ENCODE measurements around the gene CSF3.

The CSF3 gene

DNA sequence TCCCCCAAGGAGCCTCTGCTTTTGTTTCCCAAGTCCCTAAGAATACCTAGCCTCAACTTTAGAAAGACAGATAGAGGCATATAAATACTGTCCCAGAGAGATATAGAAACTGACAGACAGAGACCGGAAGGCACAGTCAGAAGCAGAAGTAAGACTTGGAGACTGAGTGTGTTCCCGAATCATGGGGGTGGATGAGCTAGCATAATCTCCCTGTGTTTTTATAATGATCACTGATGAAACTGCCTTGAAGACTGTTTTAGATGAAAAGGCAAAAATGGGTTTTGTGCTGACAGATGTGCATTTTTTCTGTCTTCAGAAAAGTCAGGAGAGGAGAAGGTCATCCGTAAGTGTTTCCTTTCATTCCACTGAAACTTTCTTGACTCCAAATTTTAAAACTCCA lies 43.0 kb upstream of the CSF3 start:
- no peak for DNase-seq (ENCODE audit: low read depth)
- no peak overlapping the region for H3K4me3 ChIP-seq (ENCODE audit: low read length)
- TF ChIP-seq, protein P1, sequence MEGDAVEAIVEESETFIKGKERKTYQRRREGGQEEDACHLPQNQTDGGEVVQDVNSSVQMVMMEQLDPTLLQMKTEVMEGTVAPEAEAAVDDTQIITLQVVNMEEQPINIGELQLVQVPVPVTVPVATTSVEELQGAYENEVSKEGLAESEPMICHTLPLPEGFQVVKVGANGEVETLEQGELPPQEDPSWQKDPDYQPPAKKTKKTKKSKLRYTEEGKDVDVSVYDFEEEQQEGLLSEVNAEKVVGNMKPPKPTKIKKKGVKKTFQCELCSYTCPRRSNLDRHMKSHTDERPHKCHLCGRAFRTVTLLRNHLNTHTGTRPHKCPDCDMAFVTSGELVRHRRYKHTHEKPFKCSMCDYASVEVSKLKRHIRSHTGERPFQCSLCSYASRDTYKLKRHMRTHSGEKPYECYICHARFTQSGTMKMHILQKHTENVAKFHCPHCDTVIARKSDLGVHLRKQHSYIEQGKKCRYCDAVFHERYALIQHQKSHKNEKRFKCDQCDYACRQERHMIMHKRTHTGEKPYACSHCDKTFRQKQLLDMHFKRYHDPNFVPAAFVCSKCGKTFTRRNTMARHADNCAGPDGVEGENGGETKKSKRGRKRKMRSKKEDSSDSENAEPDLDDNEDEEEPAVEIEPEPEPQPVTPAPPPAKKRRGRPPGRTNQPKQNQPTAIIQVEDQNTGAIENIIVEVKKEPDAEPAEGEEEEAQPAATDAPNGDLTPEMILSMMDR (conservative IDR thresholded peaks at IDR 0.05; ENCODE audit: low read depth, low read length), result no peak

DNA sequence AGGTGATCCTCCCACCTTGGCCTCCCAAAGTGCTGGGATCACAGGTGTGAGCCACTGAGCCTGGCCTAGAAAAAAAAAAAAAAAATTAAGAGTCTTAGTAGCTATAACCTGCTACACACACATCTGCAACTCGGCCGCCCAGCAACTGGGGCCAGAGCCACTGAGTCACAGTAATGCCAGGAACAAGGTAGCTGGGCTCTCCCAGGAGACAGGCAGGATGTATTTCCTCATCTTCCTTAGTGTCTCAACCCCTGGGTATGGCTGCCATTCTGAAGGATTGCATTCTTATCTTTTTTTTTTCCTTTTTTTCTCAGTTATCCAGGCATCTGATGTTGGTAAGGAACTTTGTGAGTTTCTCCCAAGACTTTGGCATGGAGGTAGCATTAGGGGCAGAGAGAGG lies 41.7 kb upstream of the CSF3 start:
- H3K4me3 ChIP-seq (ENCODE audit: low read length), result no peak overlapping the region
- no peak for DNase-seq (ENCODE audit: low read depth)
- TF ChIP-seq, protein P1 (conservative IDR thresholded peaks at IDR 0.05; ENCODE audit: low read depth, low read length), result no peak

DNA sequence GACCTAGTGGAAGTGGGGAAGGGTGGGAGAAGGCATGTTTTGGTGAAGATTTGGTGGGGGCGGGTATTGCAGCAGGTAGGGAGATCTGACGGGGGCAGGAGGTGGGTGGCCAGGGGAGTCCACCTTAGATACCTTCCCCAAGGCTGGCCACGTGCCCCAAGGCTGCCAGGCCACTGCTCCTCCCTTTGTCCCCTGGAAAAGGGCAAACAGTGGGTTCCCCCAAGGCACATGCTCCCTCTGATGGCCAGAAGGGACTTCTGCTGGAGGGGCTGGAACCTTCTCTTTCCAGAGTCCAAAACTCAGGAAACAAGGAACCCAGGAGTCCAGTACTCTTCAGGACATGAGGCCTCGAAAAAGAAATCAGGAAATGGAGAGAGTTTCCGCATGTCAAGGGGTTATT lies 40.8 kb upstream of the CSF3 start:
- no peak for DNase-seq (ENCODE audit: low read depth)
- TF ChIP-seq, protein P1 (conservative IDR thresholded peaks at IDR 0.05; ENCODE audit: low read depth, low read length), result no peak
- H3K4me3 ChIP-seq (ENCODE audit: low read length), result no peak overlapping the region

DNA sequence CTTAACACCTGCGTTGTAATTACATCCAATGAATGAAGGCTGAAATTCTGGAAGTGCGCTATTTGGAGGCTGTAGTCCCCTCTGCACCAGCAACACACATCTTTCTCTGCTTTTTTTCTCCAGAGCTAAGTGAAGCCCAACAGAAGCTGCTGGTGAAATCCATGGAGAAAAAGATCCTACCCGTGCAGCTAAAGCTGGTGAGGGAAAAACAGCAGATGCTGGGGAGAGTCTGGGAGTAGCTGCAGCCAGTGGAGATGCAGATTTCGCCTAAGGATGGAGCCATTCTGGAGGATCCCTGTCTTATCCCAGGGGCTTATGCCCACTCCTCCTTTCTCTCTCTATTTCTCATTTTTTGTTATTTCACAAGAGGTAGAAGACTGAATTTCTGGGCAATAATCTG lies 39.4 kb upstream of the CSF3 start:
- TF ChIP-seq, protein P1 (conservative IDR thresholded peaks at IDR 0.05; ENCODE audit: low read depth, low read length), result no peak
- no peak overlapping the region for H3K4me3 ChIP-seq (ENCODE audit: low read length)

DNA sequence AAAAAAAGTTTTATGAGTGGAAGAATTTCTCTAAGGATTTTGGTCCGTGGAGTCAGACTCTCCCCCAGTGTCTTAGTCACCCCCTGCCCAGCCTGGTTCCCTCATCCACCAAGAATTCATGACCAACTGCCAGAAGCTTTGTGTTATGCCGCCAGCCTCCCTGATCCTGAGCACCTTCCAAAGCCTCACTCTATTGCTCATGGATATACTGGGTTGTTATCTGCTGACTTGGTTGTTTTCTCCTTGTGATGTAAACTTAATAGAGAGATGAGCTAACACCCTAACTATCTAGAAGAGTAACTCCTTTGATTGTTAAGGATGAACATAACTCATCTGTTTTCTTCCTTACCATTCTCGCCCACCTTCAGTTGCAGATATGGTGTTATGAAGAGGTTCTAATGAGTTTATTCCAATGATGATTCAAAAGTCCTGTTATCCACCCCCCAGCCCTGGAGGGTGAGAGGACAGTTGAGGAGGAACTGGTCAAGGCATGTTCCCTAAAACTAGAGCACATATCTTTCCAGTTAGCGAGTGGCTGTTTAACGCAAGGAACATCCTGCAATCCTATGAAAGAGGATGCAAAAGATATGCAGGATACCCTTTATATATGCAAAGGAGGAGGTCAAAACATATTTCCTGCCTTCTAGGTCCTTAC lies 36.1 kb upstream of the CSF3 start:
- TF ChIP-seq, protein P1 (conservative IDR thresholded peaks at IDR 0.05; ENCODE audit: low read depth, low read length), result no peak
- peak; percentile 16 for DNase-seq (ENCODE audit: low read depth)
- H3K4me3 ChIP-seq (ENCODE audit: low read length), result no peak overlapping the region

More for the DNA sequence above, 39.4 kb upstream of the CSF3 start:
- no peak for DNase-seq (ENCODE audit: low read depth)

DNA sequence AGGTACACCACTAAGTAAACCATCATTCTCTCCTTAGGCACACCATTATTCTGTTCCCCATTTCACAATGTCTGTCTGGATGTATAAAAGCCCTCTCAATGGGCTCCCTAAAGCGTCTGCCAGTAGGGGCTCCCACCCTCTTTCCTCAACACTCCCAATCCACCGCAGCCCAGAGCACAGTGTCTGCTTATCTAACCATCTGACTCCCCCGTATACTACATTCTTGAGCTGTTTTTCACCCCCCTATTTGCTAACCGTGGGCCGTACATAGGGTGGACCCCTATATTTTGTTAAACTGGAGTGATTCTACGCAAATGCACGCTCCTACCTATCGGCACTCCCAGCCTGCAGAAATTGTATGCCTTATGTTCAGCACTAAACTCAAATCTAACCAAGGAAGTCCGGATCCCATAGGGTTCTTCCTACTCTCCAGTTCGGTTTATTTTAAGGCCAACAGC lies 35.3 kb upstream of the CSF3 start:
- TF ChIP-seq, protein P1 (conservative IDR thresholded peaks at IDR 0.05; ENCODE audit: low read depth, low read length), result peak; percentile 37
- DNase-seq (ENCODE audit: low read depth), result no peak
- H3K4me3 ChIP-seq (ENCODE audit: low read length), result peak overlapping the region; percentile 97
